ENCODE results near the gene C1orf21.

DNA sequence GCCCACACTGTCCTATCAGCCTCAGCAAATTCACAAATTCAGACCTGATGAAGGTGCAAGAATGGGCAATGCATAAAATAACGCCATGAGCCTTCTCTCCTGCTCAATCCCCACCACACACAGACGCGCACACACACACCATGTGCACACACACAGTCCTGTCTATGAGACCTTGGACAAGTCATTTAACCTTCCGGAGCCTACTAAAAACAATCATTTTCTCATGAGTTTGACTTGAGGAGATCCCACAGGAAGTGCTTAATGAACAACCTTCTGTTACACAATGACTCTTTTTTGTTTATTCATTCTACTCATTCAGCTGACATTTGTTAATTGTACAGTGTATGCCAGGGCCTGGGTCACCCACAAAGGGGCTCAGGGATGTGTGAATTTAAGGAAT lies 242.4 kb downstream of the C1orf21 start:
- TF ChIP-seq, protein P1, sequence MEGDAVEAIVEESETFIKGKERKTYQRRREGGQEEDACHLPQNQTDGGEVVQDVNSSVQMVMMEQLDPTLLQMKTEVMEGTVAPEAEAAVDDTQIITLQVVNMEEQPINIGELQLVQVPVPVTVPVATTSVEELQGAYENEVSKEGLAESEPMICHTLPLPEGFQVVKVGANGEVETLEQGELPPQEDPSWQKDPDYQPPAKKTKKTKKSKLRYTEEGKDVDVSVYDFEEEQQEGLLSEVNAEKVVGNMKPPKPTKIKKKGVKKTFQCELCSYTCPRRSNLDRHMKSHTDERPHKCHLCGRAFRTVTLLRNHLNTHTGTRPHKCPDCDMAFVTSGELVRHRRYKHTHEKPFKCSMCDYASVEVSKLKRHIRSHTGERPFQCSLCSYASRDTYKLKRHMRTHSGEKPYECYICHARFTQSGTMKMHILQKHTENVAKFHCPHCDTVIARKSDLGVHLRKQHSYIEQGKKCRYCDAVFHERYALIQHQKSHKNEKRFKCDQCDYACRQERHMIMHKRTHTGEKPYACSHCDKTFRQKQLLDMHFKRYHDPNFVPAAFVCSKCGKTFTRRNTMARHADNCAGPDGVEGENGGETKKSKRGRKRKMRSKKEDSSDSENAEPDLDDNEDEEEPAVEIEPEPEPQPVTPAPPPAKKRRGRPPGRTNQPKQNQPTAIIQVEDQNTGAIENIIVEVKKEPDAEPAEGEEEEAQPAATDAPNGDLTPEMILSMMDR (IDR thresholded peaks at IDR 0.05; ENCODE audit: low read length): no peak
- TF ChIP-seq EZH2 (IDR thresholded peaks at IDR 0.05; ENCODE audit: borderline replicate concordance, low read length): no peak
